IMR-90 (cell line): ENCODE data around the gene KDM5A. TPM values are rescaled to one million over a fixed set of nuclear protein-coding genes. Genes with fewer than 3 reads are reported as not detected.

ENCODE experiments used
- ATAC-seq: fragments of 200-7000 bp; cut with Tn5 transposase; 2 replicates; pipeline ENCODE4 v1.9.1; 2020; ENCODE audit warnings: low read depth, mild to moderate bottlenecking, moderate library complexity
- BruUV-seq: library from RNA; stranded (reverse); fragments of 400-500 nt; replicated peaks from 2 replicates; lab custom pipeline; 2021; lab: Mats Ljungman, UMichigan
- CTCF ChIA-PET: fragments of 300-600 bp; formaldehyde crosslinking; extraction: SDS; loops from one replicate; lab custom pipeline; 2021; ENCODE audit warnings: antibody characterized with exemption; lab: Yijun Ruan, JAX
- POLR2A ChIA-PET: fragments of 300-600 bp; sonication (Branson Sonifier 250); formaldehyde crosslinking; loops from one replicate; lab custom pipeline; 2022; ENCODE audit warnings: antibody characterized with exemption; ENCODE audit not compliant: unreplicated experiment; lab: Charles Lee
- DNase-seq: peaks from one replicate; pipeline ENCODE4 v3.0.0; 2013
- H2AFZ ChIP-seq: replicated peaks from 2 replicates; pipeline ENCODE3; 2013; ENCODE audit warnings: low read length, mild to moderate bottlenecking; ENCODE audit not compliant: poor library complexity
- H2AK5ac ChIP-seq: 2 replicates; pipeline ENCODE4 v1.6.1; 2013; ENCODE audit warnings: low read depth, low read length, inconsistent platforms
- H2AK9ac ChIP-seq: replicated peaks from 2 replicates; pipeline ENCODE3; 2013; ENCODE audit warnings: mild to moderate bottlenecking, low read depth, low read length, moderate library complexity; ENCODE audit not compliant: poor library complexity
- H2BK120ac ChIP-seq: 2 replicates; pipeline ENCODE4 v1.6.1; 2013; ENCODE audit warnings: low read depth, low read length, inconsistent platforms
- H2BK15ac ChIP-seq: 3 replicates; pipeline ENCODE4 v1.6.1; 2013; ENCODE audit warnings: low read depth, low read length, inconsistent platforms
- H2BK20ac ChIP-seq: 2 replicates; pipeline ENCODE4 v1.6.1; 2013; ENCODE audit warnings: low read depth, mild to moderate bottlenecking, inconsistent platforms, low read length, moderate library complexity
- H2BK5ac ChIP-seq: 2 replicates; pipeline ENCODE4 v1.6.1; 2013; ENCODE audit warnings: mild to moderate bottlenecking, low read depth, low read length, inconsistent platforms; ENCODE audit not compliant: poor library complexity, severe bottlenecking
- H3K14ac ChIP-seq: replicated peaks from 2 replicates; pipeline ENCODE4 v1.6.1; 2013; ENCODE audit warnings: low read depth, low read length, inconsistent platforms
- H3K18ac ChIP-seq: 2 replicates; pipeline ENCODE4 v1.6.1; 2013; ENCODE audit warnings: low read depth, low read length, control low read depth
- H3K23ac ChIP-seq: 2 replicates; pipeline ENCODE4 v1.6.1; 2013; ENCODE audit warnings: low read depth, low read length, inconsistent platforms
- H3K27ac ChIP-seq: 2 replicates; pipeline ENCODE4 v1.5.1; 2013; ENCODE audit warnings: mild to moderate bottlenecking, control low read depth, low read length; ENCODE audit not compliant: insufficient read depth
- H3K27me3 ChIP-seq: 2 replicates; pipeline ENCODE4 v1.6.1; 2013; ENCODE audit warnings: low read length; ENCODE audit not compliant: control insufficient read depth, insufficient read depth
- H3K36me3 ChIP-seq: 2 replicates; pipeline ENCODE4 v1.6.1; 2013; ENCODE audit warnings: low read length, mixed read lengths; ENCODE audit not compliant: control insufficient read depth, insufficient read depth
- H3K4ac ChIP-seq: 2 replicates; pipeline ENCODE4 v1.6.1; 2013; ENCODE audit warnings: low read depth, low read length, inconsistent platforms
- H3K4me1 ChIP-seq: 2 replicates; pipeline ENCODE4 v1.6.1; 2013; ENCODE audit warnings: low read length, mixed read lengths; ENCODE audit not compliant: control insufficient read depth, insufficient read depth
- H3K4me2 ChIP-seq: 2 replicates; pipeline ENCODE4 v1.6.1; 2013; ENCODE audit warnings: low read depth, mild to moderate bottlenecking, control low read depth, low read length, moderate library complexity
- H3K4me3 ChIP-seq: 2 replicates; pipeline ENCODE4 v1.5.1; 2013; ENCODE audit warnings: low read depth, mild to moderate bottlenecking, control low read depth, low read length, moderate library complexity; ENCODE audit not compliant: insufficient read depth
- H3K56ac ChIP-seq: 2 replicates; pipeline ENCODE4 v1.6.1; 2013; ENCODE audit warnings: low read length, inconsistent platforms; ENCODE audit not compliant: insufficient read depth; ENCODE audit errors: extremely low read depth
- H3K79me1 ChIP-seq, 2 experiments: 2 replicates each; pipeline ENCODE4 v1.6.1; 2013; ENCODE audit warnings: low read length in 2 of 2, inconsistent platforms in 1 of 2, low read depth in 1 of 2
- H3K9ac ChIP-seq: 2 replicates; pipeline ENCODE4 v1.6.1; 2013; ENCODE audit warnings: low read depth, low read length, control low read depth
- H3K9me1 ChIP-seq: 2 replicates; pipeline ENCODE4 v1.6.1; 2013; ENCODE audit warnings: low read length, inconsistent platforms; ENCODE audit not compliant: insufficient read depth
- H3K9me3 ChIP-seq: 2 replicates; pipeline ENCODE4 v1.6.1; 2013; ENCODE audit warnings: low read length; ENCODE audit not compliant: control insufficient read depth, insufficient read depth
- H4K20me1 ChIP-seq: 2 replicates; pipeline ENCODE4 v1.6.1; 2013; ENCODE audit warnings: low read length, inconsistent platforms; ENCODE audit not compliant: insufficient read depth
- H4K5ac ChIP-seq: 2 replicates; pipeline ENCODE4 v1.6.1; 2013; ENCODE audit warnings: mild to moderate bottlenecking, low read depth, low read length, control low read depth
- H4K8ac ChIP-seq, 2 experiments: 2 replicates each; pipeline ENCODE4 v1.6.1; 2013; ENCODE audit warnings: low read depth in 2 of 2, low read length in 2 of 2, control low read depth in 1 of 2, inconsistent platforms in 1 of 2
- H4K91ac ChIP-seq: 2 replicates; pipeline ENCODE4 v1.6.1; 2013; ENCODE audit warnings: low read depth, low read length, inconsistent platforms; ENCODE audit not compliant: insufficient read depth
- BHLHE40 ChIP-seq: fragments of 150-350 bp; IDR thresholded peaks from 2 replicates; pipeline ENCODE4 v1.6.1; 2016; ENCODE audit warnings: mild to moderate bottlenecking, low read depth, low read length
- CEBPB ChIP-seq: IDR thresholded peaks from 2 replicates; pipeline ENCODE4 v1.6.1; 2012; ENCODE audit warnings: low read depth, low read length, improper control_type of control experiment
- CHD1 ChIP-seq: IDR thresholded peaks from 2 replicates; pipeline ENCODE4 v1.6.1; 2012; ENCODE audit warnings: low read depth, low read length, improper control_type of control experiment
- CTCF ChIP-seq: conservative IDR thresholded peaks from 2 replicates; pipeline ENCODE4 v1.5.1; 2012; ENCODE audit warnings: mild to moderate bottlenecking, low read depth, low read length, improper control_type of control experiment
- FOS ChIP-seq: fragments of 150-350 bp; IDR thresholded peaks from 2 replicates; pipeline ENCODE4 v1.6.1; 2016; ENCODE audit warnings: low read depth, low read length
- MAFK ChIP-seq: IDR thresholded peaks from 2 replicates; pipeline ENCODE4 v1.6.1; 2012; ENCODE audit warnings: low read depth, low read length, improper control_type of control experiment
- MAZ ChIP-seq: IDR thresholded peaks from 2 replicates; pipeline ENCODE4 v1.6.1; 2012; ENCODE audit warnings: low read depth, mild to moderate bottlenecking, low read length, improper control_type of control experiment, moderate library complexity, borderline replicate concordance
- MXI1 ChIP-seq: IDR thresholded peaks from 2 replicates; pipeline ENCODE4 v1.6.1; 2012; ENCODE audit warnings: low read depth, mild to moderate bottlenecking, low read length, moderate library complexity, borderline replicate concordance
- NFE2L2 ChIP-seq: fragments of 150-350 bp; IDR thresholded peaks from 2 replicates; pipeline ENCODE4 v1.6.1; 2016; ENCODE audit warnings: low read depth, mild to moderate bottlenecking, low read length
- POLR2A ChIP-seq: IDR thresholded peaks from 2 replicates; pipeline ENCODE4 v1.6.1; 2012; ENCODE audit warnings: mild to moderate bottlenecking, low read depth, low read length
- RAD21 ChIP-seq: IDR thresholded peaks from 2 replicates; pipeline ENCODE4 v1.6.1; 2012; ENCODE audit warnings: low read length, improper control_type of control experiment
- RCOR1 ChIP-seq: IDR thresholded peaks from 2 replicates; pipeline ENCODE4 v1.6.1; 2012; ENCODE audit warnings: mild to moderate bottlenecking, low read length, improper control_type of control experiment; ENCODE audit not compliant: insufficient replicate concordance
- RFX5 ChIP-seq: IDR thresholded peaks from 2 replicates; pipeline ENCODE4 v1.8.0; 2012; ENCODE audit warnings: low read depth, mild to moderate bottlenecking, low read length, moderate library complexity
- SMC3 ChIP-seq: fragments of 150-350 bp; IDR thresholded peaks from 2 replicates; pipeline ENCODE4 v1.6.1; 2016; ENCODE audit warnings: low read depth, mild to moderate bottlenecking, antibody characterized with exemption, low read length, moderate library complexity
- WGBS, 2 experiments: methylation state at CpG; one replicate each; pipeline versions ENCODE4 v1.1.5 to v1.1.7; 2013; ENCODE audit warnings: missing lambda C conversion rate in 2 of 2; ENCODE audit not compliant: insufficient read length in 1 of 2; ENCODE audit errors: extremely low coverage in 2 of 2; 5-methylcytosine and 5-hydroxymethylcytosine counted together
- dilution Hi-C: fragments of 300-500 bp; cut with HindIII; formaldehyde crosslinking; loops from one replicate; pipeline ENCODE4 v1.14.3; 2018; ENCODE audit warnings: low sequenced_read_pairs; ENCODE audit not compliant: unreplicated experiment
- in situ Hi-C: fragments of 300-500 bp; cut with MboI; formaldehyde crosslinking; loops from 3 replicates; pipeline ENCODE4 v1.14.3; 2019; ENCODE audit warnings: low sequenced_read_pairs, inconsistent platforms, mixed read lengths
- intact Hi-C: fragments of 100-400 bp; cut with micrococcal nuclease; formaldehyde crosslinking; loops from 2 replicates; pipeline ENCODE4 v1.10.0; 2022
- polyA plus RNA-seq, 3 experiments: library from polyadenylated mRNA; depleted of rRNA; stranded (reverse); fragments of >200 nt; gene quantifications; 2 replicates each; pipeline ENCODE4 v1.2.3, GENCODE V29; 2012; ENCODE audit warnings: low replicate concordance in 1 of 3
- total RNA-seq: library from RNA; depleted of rRNA; stranded (reverse); fragments of >200 nt; gene quantifications from 2 replicates; pipeline ENCODE4 v1.2.3, GENCODE V29; 2012
- TF ChIP-seq, protein P1 (sequence below): fragments of 150-350 bp; IDR thresholded peaks from 2 replicates; pipeline ENCODE4 v1.6.1; 2016; ENCODE audit warnings: low read depth, mild to moderate bottlenecking, low read length, moderate library complexity, borderline replicate concordance
- TF ChIP-seq, protein P2 (sequence below): fragments of 150-350 bp; IDR thresholded peaks from 2 replicates; pipeline ENCODE4 v1.6.1; 2017; ENCODE audit warnings: mild to moderate bottlenecking, antibody characterized with exemption, low read length, low read depth

The KDM5A gene
- total and polyA plus RNA-seq, 2 of the 4 experiments (the other 2 are of a cell fraction): 7.9 to 95.9 TPM

- Histone ChIP-seq H3K9me1 (peaks cover 4% of the 10 kb centered on the region; the same call in 1 of the 2 replicates), H3K4ac (no peak overlapping the region), H2BK20ac (no peak overlapping the region), H3K18ac (no peak overlapping the region), H4K20me1 (no peaks in the 10 kb centered on the region), H3K14ac (no peak overlapping the region), H3K27ac (no peak overlapping the region), H3K56ac (no peak overlapping the region), H4K5ac (no peak overlapping the region), H3K4me1 (no peaks in the 10 kb centered on the region), H3K4me3 (no peak overlapping the region), H3K36me3 (peaks cover 22% of the 10 kb centered on the region), H3K4me2 (no peak overlapping the region), H3K9ac (no peak overlapping the region), H2BK5ac (no peak overlapping the region), H3K23ac (no peak overlapping the region), H3K9me3 (no peaks in the 10 kb centered on the region), H2AK9ac (no peak overlapping the region), H4K8ac (no peak overlapping the region), H4K91ac (no peak overlapping the region), H2AK5ac (no peak overlapping the region), H3K27me3 (no peaks in the 10 kb centered on the region), H2AFZ (no peak overlapping the region), H2BK15ac (no peak overlapping the region), H3K79me1 (no peaks in the 10 kb centered on the region), H2BK120ac (no peak overlapping the region)
- ChIA-PET CTCF (no interaction called here), POLR2A (no interaction called here)
- TF ChIP-seq NFE2L2 (no peak), POLR2A (no peak), FOS (no peak), CEBPB (no peak), RAD21 (no peak), SMC3 (no peak), MXI1 (no peak), CHD1 (no peak), BHLHE40 (no peak), RFX5 (no peak), MAFK (no peak), RCOR1 (no peak), MAZ (no peak), CTCF (no peak)
- TF ChIP-seq, protein P1, sequence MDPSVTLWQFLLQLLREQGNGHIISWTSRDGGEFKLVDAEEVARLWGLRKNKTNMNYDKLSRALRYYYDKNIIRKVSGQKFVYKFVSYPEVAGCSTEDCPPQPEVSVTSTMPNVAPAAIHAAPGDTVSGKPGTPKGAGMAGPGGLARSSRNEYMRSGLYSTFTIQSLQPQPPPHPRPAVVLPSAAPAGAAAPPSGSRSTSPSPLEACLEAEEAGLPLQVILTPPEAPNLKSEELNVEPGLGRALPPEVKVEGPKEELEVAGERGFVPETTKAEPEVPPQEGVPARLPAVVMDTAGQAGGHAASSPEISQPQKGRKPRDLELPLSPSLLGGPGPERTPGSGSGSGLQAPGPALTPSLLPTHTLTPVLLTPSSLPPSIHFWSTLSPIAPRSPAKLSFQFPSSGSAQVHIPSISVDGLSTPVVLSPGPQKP: no peak
- TF ChIP-seq, protein P2, sequence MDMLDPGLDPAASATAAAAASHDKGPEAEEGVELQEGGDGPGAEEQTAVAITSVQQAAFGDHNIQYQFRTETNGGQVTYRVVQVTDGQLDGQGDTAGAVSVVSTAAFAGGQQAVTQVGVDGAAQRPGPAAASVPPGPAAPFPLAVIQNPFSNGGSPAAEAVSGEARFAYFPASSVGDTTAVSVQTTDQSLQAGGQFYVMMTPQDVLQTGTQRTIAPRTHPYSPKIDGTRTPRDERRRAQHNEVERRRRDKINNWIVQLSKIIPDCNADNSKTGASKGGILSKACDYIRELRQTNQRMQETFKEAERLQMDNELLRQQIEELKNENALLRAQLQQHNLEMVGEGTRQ: no peak
- intact Hi-C loops: no loop called here
- no peak for ATAC-seq
- no TSS peak for BruUV-seq
- in situ Hi-C loops: no loop called here
- DNase-seq: no peak
- dilution Hi-C loops: no loop called here
- no CpG with 5 or more reads among the region's 2 CpGs for WGBS, 2 experiments
These were observed 25.7 kb upstream of the KDM5A start for GRCh38 chr12:414859-415258.
